ENCODE results near the gene SYNPO.

SYNPO gene

DNA sequence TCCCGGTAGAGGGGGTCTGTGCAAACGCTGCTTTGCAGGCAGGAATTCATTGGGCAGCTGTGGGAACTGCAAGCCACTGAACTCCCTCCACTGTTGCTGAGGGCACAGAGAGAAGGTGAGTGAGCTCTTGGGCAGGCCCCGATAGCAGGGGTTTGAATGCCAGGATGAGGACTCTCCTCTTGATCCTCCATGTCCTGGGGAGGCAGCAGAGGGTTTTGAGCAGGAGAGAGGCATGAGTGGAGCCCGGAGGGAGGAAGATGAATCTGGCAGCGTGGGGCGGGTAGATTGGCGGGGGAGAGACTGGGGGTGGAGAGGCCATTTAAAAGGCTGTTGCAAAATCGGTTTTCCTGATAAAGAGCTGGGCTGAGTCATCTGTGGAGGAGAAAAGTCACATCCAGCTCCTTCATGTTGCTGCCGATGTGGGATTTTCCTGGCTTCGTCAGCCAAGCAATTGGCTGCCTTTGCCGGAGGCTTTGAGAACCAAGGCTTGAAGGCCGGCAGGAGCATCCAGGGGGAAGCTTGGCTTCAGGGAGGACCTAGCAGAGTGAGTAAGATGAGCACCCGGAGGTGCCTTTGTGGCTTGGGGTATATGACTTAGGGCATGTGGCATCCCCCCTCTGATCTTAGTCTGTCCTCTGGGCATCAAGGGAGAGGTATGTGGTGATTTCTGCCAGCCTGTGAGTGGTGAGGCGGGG lies at the start of gene SYNPO:
TSS of gene SYNPO (plus strand) at position 350 of the 695 bp plus-strand sequence. CDS start 7,616 bp downstream, outside the sequence.
- in situ Hi-C loops (cut with MboI; ENCODE audit: low sequenced_read_pairs), result no loop called here

DNA sequence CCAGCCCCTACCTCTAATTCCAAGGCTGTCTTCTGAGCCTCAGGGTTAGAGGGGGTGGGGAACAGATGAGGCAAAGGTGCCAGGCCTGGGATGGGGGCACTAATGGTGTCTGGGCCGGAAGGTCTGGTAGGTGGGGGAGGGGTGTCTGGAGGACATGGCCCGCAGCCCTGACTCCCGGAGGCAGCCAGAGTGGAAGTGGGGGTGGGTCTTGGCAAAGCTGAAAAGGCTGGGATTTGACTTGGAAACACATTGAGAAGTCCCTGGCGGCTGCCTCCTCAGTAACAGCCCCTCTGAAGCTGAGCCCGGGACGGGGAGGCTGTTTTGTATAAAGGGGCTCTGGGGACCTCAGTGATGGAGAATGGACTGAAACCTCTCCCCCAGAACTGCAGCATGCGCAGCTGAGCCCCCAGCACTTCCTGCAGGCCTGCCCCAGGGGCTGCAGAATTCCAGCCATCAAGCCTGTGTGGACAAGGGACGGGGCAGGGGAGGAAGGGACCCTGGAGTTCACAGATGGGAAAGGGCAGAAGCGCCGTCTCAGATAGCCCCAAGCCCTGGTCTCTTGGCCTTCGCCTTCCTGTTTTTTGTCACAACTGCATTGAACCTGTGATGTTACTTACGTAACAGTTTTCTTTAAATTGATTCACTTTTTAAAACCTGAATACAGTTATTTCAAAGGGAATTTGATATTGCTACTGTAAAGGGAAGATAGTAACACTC lies 49.3 kb upstream of the SYNPO start:
- in situ Hi-C loops (cut with MboI; ENCODE audit: low sequenced_read_pairs), result no loop called here

DNA sequence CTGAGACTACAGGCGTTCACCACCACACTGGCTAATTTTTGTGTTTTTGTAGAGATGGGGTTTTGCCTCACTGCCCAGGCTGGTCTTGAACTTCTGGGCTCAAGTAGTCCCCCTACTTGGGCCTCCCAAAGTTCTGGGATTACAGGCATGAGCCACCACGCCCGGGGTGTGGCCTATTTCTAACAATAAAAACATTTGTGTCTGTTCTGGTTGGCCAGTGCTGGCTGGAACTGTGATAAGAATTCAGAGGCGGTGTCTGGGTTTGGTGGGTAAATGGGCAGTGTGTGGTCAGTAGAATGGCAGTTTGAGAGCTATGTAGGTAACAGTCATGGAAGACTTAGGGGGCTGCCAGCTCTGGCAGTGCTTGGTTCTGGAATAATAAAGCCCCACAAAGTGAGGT lies 46.9 kb upstream of the SYNPO start:
- in situ Hi-C loops (cut with MboI; ENCODE audit: low sequenced_read_pairs), result no loop called here

DNA sequence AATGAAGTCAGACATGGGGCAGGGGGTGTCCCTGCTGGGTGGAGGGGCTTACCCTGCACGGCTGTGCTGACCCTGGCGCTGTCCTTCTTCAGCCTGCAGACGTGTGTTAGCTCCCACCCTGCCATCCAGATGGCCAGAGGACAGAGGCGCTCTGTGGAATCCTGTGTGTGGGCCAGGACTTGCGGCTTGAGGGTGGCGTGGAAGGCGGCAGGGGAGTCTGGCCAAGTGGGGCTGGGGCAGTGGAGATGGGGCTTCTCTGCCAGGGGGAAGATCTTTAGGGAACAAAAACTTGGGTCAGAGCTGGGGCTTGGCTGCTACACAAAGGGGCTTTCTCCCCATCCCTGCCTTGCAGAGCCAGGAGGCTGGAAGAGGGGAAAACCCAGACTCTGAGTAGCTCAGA lies 46.5 kb upstream of the SYNPO start:
- in situ Hi-C loops (cut with MboI; ENCODE audit: low sequenced_read_pairs), result no loop called here

- in situ Hi-C loops (cut with MboI; ENCODE audit: low sequenced_read_pairs), result no loop called here
Measured at GRCh38 chr5:150595466-150596031, 44.9 kb upstream of the SYNPO start.

- in situ Hi-C loops (cut with MboI; ENCODE audit: low sequenced_read_pairs), result no loop called here
Measured at GRCh38 chr5:150596313-150596712, 44.1 kb upstream of the SYNPO start.

GRCh38 chr5:150596826-150597225 lies 43.6 kb upstream of the SYNPO start:
- in situ Hi-C loops (cut with MboI; ENCODE audit: low sequenced_read_pairs), result no loop called here

DNA sequence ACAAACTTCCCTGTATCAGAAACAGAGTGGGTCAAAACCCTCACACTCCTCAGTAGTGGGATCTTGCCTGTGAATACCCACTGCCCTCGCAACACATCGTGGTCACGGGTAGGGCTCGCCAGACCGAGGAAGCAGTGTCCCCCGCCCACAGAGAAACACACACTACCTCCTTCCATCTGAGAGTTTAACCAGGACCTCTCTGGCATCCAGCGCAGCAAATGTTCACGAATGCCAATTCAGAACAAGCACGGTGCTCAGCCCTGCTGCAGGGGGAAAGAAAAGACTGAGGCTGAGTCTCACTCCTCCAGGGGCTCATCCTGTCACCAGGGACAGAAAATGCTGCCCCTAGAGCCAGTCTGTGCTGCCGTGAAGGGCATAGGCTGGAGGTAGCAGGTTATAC lies 42.5 kb upstream of the SYNPO start:
- in situ Hi-C loops (cut with MboI; ENCODE audit: low sequenced_read_pairs), result no loop called here

- in situ Hi-C loops (cut with MboI; ENCODE audit: low sequenced_read_pairs), result no loop called here
Measured at GRCh38 chr5:150598821-150599273, 41.6 kb upstream of the SYNPO start.

DNA sequence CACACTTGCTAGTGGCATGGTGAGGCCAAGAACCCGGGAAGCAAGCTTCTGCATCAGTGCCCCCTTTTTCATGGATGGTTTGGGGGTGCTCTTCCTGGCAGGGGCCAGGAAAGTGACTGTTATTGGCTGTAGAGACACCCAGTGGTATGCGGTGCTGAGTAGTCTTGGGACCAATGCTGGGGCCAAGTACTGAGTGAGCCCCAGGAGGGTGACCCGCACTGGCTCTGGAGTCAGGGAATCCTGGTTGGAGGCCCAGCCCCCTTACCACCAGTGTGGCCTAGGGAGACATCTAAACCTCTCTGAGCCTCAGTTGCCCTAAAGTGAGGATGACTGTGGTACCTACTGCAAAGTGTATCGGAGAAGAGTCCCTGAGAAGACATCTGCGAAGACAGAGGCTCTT lies 41.2 kb upstream of the SYNPO start:
- in situ Hi-C loops (cut with MboI; ENCODE audit: low sequenced_read_pairs), result no loop called here

- in situ Hi-C loops (cut with MboI; ENCODE audit: low sequenced_read_pairs), result no loop called here
Measured at GRCh38 chr5:150599917-150600511, 40.4 kb upstream of the SYNPO start.

- in situ Hi-C loops (cut with MboI; ENCODE audit: low sequenced_read_pairs), result no loop called here
Measured at GRCh38 chr5:150600616-150601490, 39.6 kb upstream of the SYNPO start.

DNA sequence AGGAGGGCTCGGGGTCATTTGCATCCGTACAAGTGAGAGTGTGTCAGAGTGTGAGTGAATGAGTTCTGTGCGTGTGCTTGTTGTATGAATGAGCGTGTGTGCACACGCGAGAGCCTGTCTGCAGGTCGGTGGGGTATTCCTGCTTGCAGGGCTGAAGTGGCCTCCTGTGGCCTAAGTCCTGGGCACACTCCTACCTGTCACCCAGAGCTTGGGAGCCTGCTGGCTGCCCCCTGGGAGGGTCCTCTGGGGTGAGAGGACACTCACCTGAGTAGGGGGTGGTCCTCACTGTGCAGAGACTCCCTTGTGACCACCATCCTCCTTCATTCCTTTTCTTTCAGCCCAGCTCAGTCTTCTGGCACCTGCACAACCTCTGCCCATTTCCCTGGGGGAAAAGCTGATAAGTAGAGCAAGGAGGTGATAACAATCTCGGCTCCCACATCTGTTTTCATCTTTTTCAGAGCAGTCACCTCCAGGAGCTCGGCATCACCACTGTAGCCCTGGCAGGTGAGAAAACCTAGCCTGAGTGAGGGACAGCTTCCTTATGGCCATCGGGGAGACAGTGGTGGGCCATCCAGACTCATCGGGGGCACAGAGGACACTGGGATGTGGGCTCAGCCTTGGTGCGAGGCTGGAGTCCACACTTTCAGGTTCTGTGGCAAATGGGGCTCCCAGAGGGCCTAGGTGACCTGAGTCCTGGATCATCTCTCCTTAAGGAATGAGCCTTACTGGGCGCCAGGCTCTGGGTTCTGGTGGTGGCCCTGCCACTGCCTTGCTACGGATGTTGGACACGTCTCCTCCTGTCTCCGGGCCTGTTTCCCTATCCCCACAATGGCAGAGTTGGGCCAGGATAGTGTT lies 38.7 kb upstream of the SYNPO start:
- in situ Hi-C loops (cut with MboI; ENCODE audit: low sequenced_read_pairs), result no loop called here

DNA sequence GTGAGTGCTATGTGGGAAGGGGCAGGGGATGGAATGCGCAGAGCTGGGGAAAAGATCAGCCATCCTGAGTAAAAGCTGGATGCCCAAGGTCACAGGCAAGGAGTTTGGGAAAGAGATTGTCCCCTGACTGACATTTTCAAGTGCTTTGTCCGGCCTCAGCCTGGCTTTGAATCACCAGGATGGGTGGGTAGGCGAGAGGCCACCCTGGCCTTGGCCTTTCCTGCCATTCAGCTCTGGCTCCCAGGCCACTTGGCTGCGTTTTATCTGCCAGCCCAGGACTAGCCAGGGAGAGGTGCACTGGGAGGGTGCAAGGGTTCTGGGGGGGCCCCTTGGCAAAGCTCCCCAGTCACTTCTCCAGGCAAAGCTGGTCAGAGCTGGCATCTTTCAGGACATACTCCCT lies 37.4 kb upstream of the SYNPO start:
- in situ Hi-C loops (cut with MboI; ENCODE audit: low sequenced_read_pairs), result no loop called here

GRCh38 chr5:150603491-150603890 lies 37.0 kb upstream of the SYNPO start:
- in situ Hi-C loops (cut with MboI; ENCODE audit: low sequenced_read_pairs), result no loop called here

- in situ Hi-C loops (cut with MboI; ENCODE audit: low sequenced_read_pairs), result no loop called here
Measured at GRCh38 chr5:150604010-150604409, 36.5 kb upstream of the SYNPO start.

- in situ Hi-C loops (cut with MboI; ENCODE audit: low sequenced_read_pairs), result no loop called here
Measured at GRCh38 chr5:150604894-150605440, 35.5 kb upstream of the SYNPO start.

DNA sequence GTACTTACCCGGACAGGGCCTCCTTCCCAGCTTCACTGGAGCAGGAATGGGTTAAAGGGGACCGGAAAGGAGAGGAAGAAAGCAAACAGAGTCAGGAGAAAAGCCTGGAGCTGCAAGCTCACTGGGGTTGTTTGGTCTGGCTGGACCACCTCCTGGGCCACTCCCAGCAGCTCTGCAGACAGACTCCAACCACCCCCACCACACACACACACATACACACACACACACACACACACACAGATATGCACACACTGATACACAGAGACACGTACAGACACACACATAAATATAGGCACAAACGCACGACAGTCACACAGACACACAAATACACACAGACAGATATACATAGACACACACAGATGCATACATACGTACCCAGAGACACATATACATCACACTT lies 34.9 kb upstream of the SYNPO start:
- in situ Hi-C loops (cut with MboI; ENCODE audit: low sequenced_read_pairs), result no loop called here

- in situ Hi-C loops (cut with MboI; ENCODE audit: low sequenced_read_pairs), result no loop called here
Measured at GRCh38 chr5:150606476-150606875, 34.0 kb upstream of the SYNPO start.

- in situ Hi-C loops (cut with MboI; ENCODE audit: low sequenced_read_pairs), result no loop called here
Measured at GRCh38 chr5:150607105-150607504, 33.4 kb upstream of the SYNPO start.

Data from HL-60/S4 treated with phorbol 12-myristate 13-acetate at 8.2 ng/mL for 4 days and 3 days (cell line).